ENCODE measurements around the gene DDAH1. TPM values are rescaled to one million over a fixed set of nuclear protein-coding genes. Genes with fewer than 3 reads are reported as not detected.

The DDAH1 gene
- total and polyA plus RNA-seq, 2 donors (not counting 3 experiments of a cell fraction or from before 2014, with no cell fraction given) = 44.0 to 75.2 TPM

DNA sequence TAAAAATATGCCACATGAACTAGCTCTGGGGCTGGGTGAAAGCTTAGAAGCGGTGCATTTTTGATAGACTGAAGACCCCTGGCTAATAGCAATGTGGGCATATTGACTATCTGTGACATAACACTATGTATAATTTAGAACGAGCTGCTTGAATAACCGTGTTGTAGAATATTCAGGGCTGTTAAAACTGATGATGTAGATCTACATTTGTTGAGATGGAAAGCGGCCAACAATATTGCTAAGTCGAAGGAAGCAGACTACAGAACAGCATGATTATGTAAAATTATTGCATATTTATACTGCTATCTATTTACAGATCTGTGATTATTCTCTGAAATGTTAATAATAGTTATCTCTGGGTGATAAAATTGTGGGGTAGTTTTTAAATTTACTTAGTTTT, 147.4 kb downstream of the DDAH1 start:
- FAIRE-seq = no peak
- Histone ChIP-seq H3K36me3 (ENCODE audit: control insufficient read depth in 2 of 2, extremely low read depth in 1 of 2, insufficient read depth in 2 of 2, low read length in 2 of 2) (no peaks in the 10 kb centered on the region), H3K4me1 (ENCODE audit: control insufficient read depth, extremely low read depth, insufficient read depth, low read length) (peaks cover 89% of the 10 kb centered on the region), H3K9me1 (replicated peaks; ENCODE audit: control insufficient read depth, extremely low read depth, insufficient read depth, low read length) (no peaks in the 10 kb centered on the region), H3K4me2 (ENCODE audit: insufficient read depth, low read length) (no peak overlapping the region), H4K20me1 (replicated peaks; ENCODE audit: control insufficient read depth, extremely low read depth, insufficient read depth, low read length) (no peaks in the 10 kb centered on the region), H3K27ac (ENCODE audit: insufficient read depth, low read depth, low read length) (no peak overlapping the region), H3K27me3 (ENCODE audit: control insufficient read depth in 2 of 2, insufficient read depth in 2 of 2, low read length in 2 of 2) (no peaks in the 10 kb centered on the region), H3K9ac (replicated peaks; ENCODE audit: extremely low read depth, insufficient read depth, low read length) (no peak overlapping the region), H2AFZ (ENCODE audit: low read depth, low read length) (no peak overlapping the region), H3K4me3 (replicated peaks in 1 of 3; ENCODE audit: insufficient read depth in 1 of 3, low read depth in 1 of 3, low read length in 3 of 3) (no peak overlapping the region), H3K9me3 (replicated peaks; ENCODE audit: control insufficient read depth, insufficient read depth, low read length) (no peaks in the 10 kb centered on the region), H3K79me2 (ENCODE audit: control insufficient read depth, insufficient read depth, low read length) (peaks cover 16% of the 10 kb centered on the region)
- BruUV-seq (replicated peaks) = no TSS peak
- no peak for TF ChIP-seq MYC (IDR thresholded peaks at IDR 0.05; ENCODE audit: low read depth, low read length)
- TF ChIP-seq GATA2 (IDR thresholded peaks at IDR 0.05; ENCODE audit: insufficient read depth, insufficient read length, low read depth, low read length) = no peak
- TF ChIP-seq POLR2A (IDR thresholded peaks at IDR 0.05; ENCODE audit: low read depth, low read length) = no peak
- CTCF ChIA-PET = interaction anchor here (1.3 kb wide), 1 partner anchor 185 kb away, joined by 3 read pairs; no protein-coding TSS in a partner anchor
- POLR2A ChIA-PET = no interaction called here
- dilution Hi-C loops (cut with MboI; ENCODE audit: extremely low pct_ligation_motif_present, low sequenced_read_pairs) (loop anchor here (25.0 kb wide), 1 partner anchor 370 kb away; no protein-coding TSS in a partner anchor), intact Hi-C loops (cut with micrococcal nuclease) (no loop called here)
- DNase-seq (ENCODE audit: low read depth, low spot score) = no peak

DNA sequence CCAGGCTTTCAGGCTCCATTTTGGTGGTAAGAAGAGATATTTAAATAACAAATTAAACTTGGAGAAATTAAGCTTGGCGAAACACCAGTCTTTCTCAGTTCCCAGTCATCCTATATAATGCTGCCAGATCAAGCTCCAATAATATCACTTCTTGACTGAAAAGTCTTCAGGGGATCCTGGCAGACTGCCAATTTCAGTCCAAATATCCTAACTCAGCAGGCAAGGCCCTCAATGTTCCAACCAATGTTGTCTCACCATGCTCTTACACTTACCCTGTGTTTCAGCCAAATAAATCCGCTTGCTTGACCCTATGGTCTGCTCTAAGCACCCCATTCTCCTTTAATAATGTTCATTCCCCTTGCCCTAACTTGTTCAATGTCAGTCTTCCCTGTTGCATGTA, 148.6 kb downstream of the DDAH1 start:
- no TSS peak for BruUV-seq (replicated peaks)

More for the DNA sequence above, 148.6 kb downstream of the DDAH1 start:
- intact Hi-C loops (cut with micrococcal nuclease) = no loop called here
- H3K27me3 ChIP-seq (ENCODE audit: control insufficient read depth in 2 of 2, insufficient read depth in 2 of 2, low read length in 2 of 2) = no peaks in the 10 kb centered on the region
- dilution Hi-C loops (cut with MboI; ENCODE audit: extremely low pct_ligation_motif_present, low sequenced_read_pairs) = loop anchor here (25.0 kb wide), 1 partner anchor 371 kb away; no protein-coding TSS in a partner anchor
- CTCF ChIA-PET = interaction anchor here (1.8 to 2.3 kb wide), 3 partner anchors 14 to 147 kb away, joined by 4 to 10 read pairs (median 8); no protein-coding TSS in a partner anchor
- no peaks in the 10 kb centered on the region for H4K20me1 ChIP-seq (replicated peaks; ENCODE audit: control insufficient read depth, extremely low read depth, insufficient read depth, low read length)
- peaks cover 14% of the 10 kb centered on the region for H3K79me2 ChIP-seq (ENCODE audit: control insufficient read depth, insufficient read depth, low read length)
- DNase-seq (ENCODE audit: low read depth, low spot score) (no peak), FAIRE-seq (no peak)
- no peak overlapping the region for H3K4me2 ChIP-seq (ENCODE audit: insufficient read depth, low read length)
- H3K9me1 ChIP-seq (replicated peaks; ENCODE audit: control insufficient read depth, extremely low read depth, insufficient read depth, low read length) = no peaks in the 10 kb centered on the region
- no peak overlapping the region for H3K9ac ChIP-seq (replicated peaks; ENCODE audit: extremely low read depth, insufficient read depth, low read length)
- no peak overlapping the region for H2AFZ ChIP-seq (ENCODE audit: low read depth, low read length)
- H3K4me1 ChIP-seq (ENCODE audit: control insufficient read depth, extremely low read depth, insufficient read depth, low read length) = peaks cover 83% of the 10 kb centered on the region
- TF ChIP-seq JUN (IDR thresholded peaks at IDR 0.05; ENCODE audit: borderline replicate concordance, insufficient read depth, insufficient read length, low read depth) = no peak
- TF ChIP-seq FOS (IDR thresholded peaks at IDR 0.05; ENCODE audit: borderline replicate concordance, insufficient read depth, low read length) = no peak
- no peak for TF ChIP-seq POLR2AphosphoS5 (IDR thresholded peaks at IDR 0.05; ENCODE audit: insufficient read depth, low read depth, low read length)
- no peak for TF ChIP-seq POLR2A (IDR thresholded peaks at IDR 0.05; ENCODE audit: low read depth, low read length)
- no peak for TF ChIP-seq MYC (IDR thresholded peaks at IDR 0.05; ENCODE audit: low read depth, low read length)
- no peak for TF ChIP-seq EZH2 (IDR thresholded peaks at IDR 0.05; ENCODE audit: borderline replicate concordance, low read depth, low read length, severe bottlenecking)
- no peak for TF ChIP-seq GATA2 (IDR thresholded peaks at IDR 0.05; ENCODE audit: insufficient read depth, insufficient read length, low read depth, low read length)
- TF ChIP-seq, protein P1, sequence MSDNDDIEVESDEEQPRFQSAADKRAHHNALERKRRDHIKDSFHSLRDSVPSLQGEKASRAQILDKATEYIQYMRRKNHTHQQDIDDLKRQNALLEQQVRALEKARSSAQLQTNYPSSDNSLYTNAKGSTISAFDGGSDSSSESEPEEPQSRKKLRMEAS (IDR thresholded peaks at IDR 0.05; ENCODE audit: insufficient read depth, insufficient read length) = no peak
- TF ChIP-seq, protein P2, sequence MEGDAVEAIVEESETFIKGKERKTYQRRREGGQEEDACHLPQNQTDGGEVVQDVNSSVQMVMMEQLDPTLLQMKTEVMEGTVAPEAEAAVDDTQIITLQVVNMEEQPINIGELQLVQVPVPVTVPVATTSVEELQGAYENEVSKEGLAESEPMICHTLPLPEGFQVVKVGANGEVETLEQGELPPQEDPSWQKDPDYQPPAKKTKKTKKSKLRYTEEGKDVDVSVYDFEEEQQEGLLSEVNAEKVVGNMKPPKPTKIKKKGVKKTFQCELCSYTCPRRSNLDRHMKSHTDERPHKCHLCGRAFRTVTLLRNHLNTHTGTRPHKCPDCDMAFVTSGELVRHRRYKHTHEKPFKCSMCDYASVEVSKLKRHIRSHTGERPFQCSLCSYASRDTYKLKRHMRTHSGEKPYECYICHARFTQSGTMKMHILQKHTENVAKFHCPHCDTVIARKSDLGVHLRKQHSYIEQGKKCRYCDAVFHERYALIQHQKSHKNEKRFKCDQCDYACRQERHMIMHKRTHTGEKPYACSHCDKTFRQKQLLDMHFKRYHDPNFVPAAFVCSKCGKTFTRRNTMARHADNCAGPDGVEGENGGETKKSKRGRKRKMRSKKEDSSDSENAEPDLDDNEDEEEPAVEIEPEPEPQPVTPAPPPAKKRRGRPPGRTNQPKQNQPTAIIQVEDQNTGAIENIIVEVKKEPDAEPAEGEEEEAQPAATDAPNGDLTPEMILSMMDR (IDR thresholded peaks at IDR 0.05; ENCODE audit: extremely low read depth in 1 of 2, insufficient read depth in 1 of 2, low read depth in 1 of 2, low read length in 2 of 2) = no peak
- no peaks in the 10 kb centered on the region for H3K36me3 ChIP-seq (ENCODE audit: control insufficient read depth in 2 of 2, extremely low read depth in 1 of 2, insufficient read depth in 2 of 2, low read length in 2 of 2)
- no peak overlapping the region for H3K4me3 ChIP-seq (replicated peaks in 1 of 3; ENCODE audit: insufficient read depth in 1 of 3, low read depth in 1 of 3, low read length in 3 of 3)
- no peak overlapping the region for H3K27ac ChIP-seq (ENCODE audit: insufficient read depth, low read depth, low read length)
- H3K9me3 ChIP-seq (replicated peaks; ENCODE audit: control insufficient read depth, insufficient read depth, low read length) = no peaks in the 10 kb centered on the region
- POLR2A ChIA-PET = no interaction called here
